ENCODE data around the gene SIGLEC14.

Gene SIGLEC14

GRCh38 chr19:51652266-51652665, 5.6 kb upstream of the SIGLEC14 start:
- H3K9ac ChIP-seq (ENCODE audit: low read depth, low read length), result no peak overlapping the region
- no peak overlapping the region for H3K27ac ChIP-seq (ENCODE audit: low read length)
- H3K36me3 ChIP-seq (ENCODE audit: insufficient read depth, low read length), result no peaks in the 10 kb centered on the region
- no peak for ATAC-seq (ENCODE audit: insufficient read depth, low read depth)
- TF ChIP-seq EZH2 (IDR thresholded peaks at IDR 0.05; ENCODE audit: borderline replicate concordance, low read depth, low read length, severe bottlenecking) (no peak), CTCF (IDR thresholded peaks at IDR 0.05; ENCODE audit: borderline replicate concordance, extremely low read depth, low read length, poor library complexity, severe bottlenecking) (no peak)
- no peaks in the 10 kb centered on the region for H4K20me1 ChIP-seq (ENCODE audit: insufficient read depth, low read length)
- no peaks in the 10 kb centered on the region for H3K79me2 ChIP-seq (ENCODE audit: insufficient read depth, low read length)
- H3K4me3 ChIP-seq (ENCODE audit: low read depth in 1 of 2, low read length in 2 of 2), result no peak overlapping the region
- no peak for DNase-seq
- H3K4me2 ChIP-seq (ENCODE audit: insufficient read depth, low read length), result no peak overlapping the region
- H3K27me3 ChIP-seq (ENCODE audit: insufficient read depth, low read length, poor library complexity), result no peaks in the 10 kb centered on the region
- peaks cover 6% of the 10 kb centered on the region; the same call in 1 of the 2 replicates for H3K4me1 ChIP-seq (ENCODE audit: insufficient read depth, low read length)
- H2AFZ ChIP-seq (ENCODE audit: low read depth, low read length), result no peak overlapping the region
- no peaks in the 10 kb centered on the region for H3K9me3 ChIP-seq (ENCODE audit: insufficient read depth, low read length, severe bottlenecking)

- Histone ChIP-seq H3K27ac (ENCODE audit: low read length) (no peak overlapping the region), H3K9ac (ENCODE audit: low read depth, low read length) (no peak overlapping the region), H3K79me2 (ENCODE audit: insufficient read depth, low read length) (no peaks in the 10 kb centered on the region), H3K27me3 (ENCODE audit: insufficient read depth, low read length, poor library complexity) (no peaks in the 10 kb centered on the region), H4K20me1 (ENCODE audit: insufficient read depth, low read length) (no peaks in the 10 kb centered on the region), H2AFZ (ENCODE audit: low read depth, low read length) (no peak overlapping the region), H3K36me3 (ENCODE audit: insufficient read depth, low read length) (no peaks in the 10 kb centered on the region), H3K4me1 (ENCODE audit: insufficient read depth, low read length) (no peaks in the 10 kb centered on the region), H3K4me3 (ENCODE audit: low read depth in 1 of 2, low read length in 2 of 2) (no peak overlapping the region), H3K4me2 (ENCODE audit: insufficient read depth, low read length) (no peak overlapping the region), H3K9me3 (ENCODE audit: insufficient read depth, low read length, severe bottlenecking) (no peaks in the 10 kb centered on the region)
- no peak for ATAC-seq (ENCODE audit: insufficient read depth, low read depth)
- TF ChIP-seq EZH2 (IDR thresholded peaks at IDR 0.05; ENCODE audit: borderline replicate concordance, low read depth, low read length, severe bottlenecking) (no peak), CTCF (IDR thresholded peaks at IDR 0.05; ENCODE audit: borderline replicate concordance, extremely low read depth, low read length, poor library complexity, severe bottlenecking) (no peak)
- no peak for DNase-seq
Measured at GRCh38 chr19:51651216-51651846, 4.7 kb upstream of the SIGLEC14 start.

- no peaks in the 10 kb centered on the region for H3K9me3 ChIP-seq (ENCODE audit: insufficient read depth, low read length, severe bottlenecking)
- H2AFZ ChIP-seq (ENCODE audit: low read depth, low read length), result no peak overlapping the region
- ATAC-seq (ENCODE audit: insufficient read depth, low read depth) (no peak), DNase-seq (no peak)
- no peak for TF ChIP-seq EZH2 (IDR thresholded peaks at IDR 0.05; ENCODE audit: borderline replicate concordance, low read depth, low read length, severe bottlenecking)
- TF ChIP-seq CTCF (IDR thresholded peaks at IDR 0.05; ENCODE audit: borderline replicate concordance, extremely low read depth, low read length, poor library complexity, severe bottlenecking), result no peak
- H3K27ac ChIP-seq (ENCODE audit: low read length), result no peak overlapping the region
- no peaks in the 10 kb centered on the region for H3K79me2 ChIP-seq (ENCODE audit: insufficient read depth, low read length)
- no peaks in the 10 kb centered on the region for H3K4me1 ChIP-seq (ENCODE audit: insufficient read depth, low read length)
- no peaks in the 10 kb centered on the region for H3K36me3 ChIP-seq (ENCODE audit: insufficient read depth, low read length)
- H3K9ac ChIP-seq (ENCODE audit: low read depth, low read length), result no peak overlapping the region
- no peak overlapping the region for H3K4me3 ChIP-seq (ENCODE audit: low read depth in 1 of 2, low read length in 2 of 2)
- H3K27me3 ChIP-seq (ENCODE audit: insufficient read depth, low read length, poor library complexity), result no peaks in the 10 kb centered on the region
- no peak overlapping the region for H3K4me2 ChIP-seq (ENCODE audit: insufficient read depth, low read length)
- no peaks in the 10 kb centered on the region for H4K20me1 ChIP-seq (ENCODE audit: insufficient read depth, low read length)
Measured at GRCh38 chr19:51647318-51647717, 693 bp upstream of the SIGLEC14 start.

Data from DND-41 (cell line).